Lower leg skin (tissue), 3 donors: Measurements from ENCODE around the gene SLC43A1.

ENCODE experiments used
- POLR2A ChIP-seq, 2 donors: fragments of 450-650 bp; IDR thresholded peaks; one replicate each; pipeline ENCODE4 v1.6.1; 2016 to 2017; ENCODE audit warnings: antibody characterized with exemption in 2 of 2, mild to moderate bottlenecking in 1 of 2, moderate library complexity in 1 of 2
- TF ChIP-seq, protein P1 (sequence below), 3 donors: fragments of 450-650 bp; IDR thresholded peaks; one replicate each; pipeline ENCODE4 v1.5.1; 2016; ENCODE audit warnings: antibody characterized with exemption in 3 of 3, mild to moderate bottlenecking in 3 of 3, moderate library complexity in 2 of 3

GRCh38 chr11:57477507-57478189 lies 37.9 kb downstream of the SLC43A1 start:
- TF ChIP-seq, protein P1, sequence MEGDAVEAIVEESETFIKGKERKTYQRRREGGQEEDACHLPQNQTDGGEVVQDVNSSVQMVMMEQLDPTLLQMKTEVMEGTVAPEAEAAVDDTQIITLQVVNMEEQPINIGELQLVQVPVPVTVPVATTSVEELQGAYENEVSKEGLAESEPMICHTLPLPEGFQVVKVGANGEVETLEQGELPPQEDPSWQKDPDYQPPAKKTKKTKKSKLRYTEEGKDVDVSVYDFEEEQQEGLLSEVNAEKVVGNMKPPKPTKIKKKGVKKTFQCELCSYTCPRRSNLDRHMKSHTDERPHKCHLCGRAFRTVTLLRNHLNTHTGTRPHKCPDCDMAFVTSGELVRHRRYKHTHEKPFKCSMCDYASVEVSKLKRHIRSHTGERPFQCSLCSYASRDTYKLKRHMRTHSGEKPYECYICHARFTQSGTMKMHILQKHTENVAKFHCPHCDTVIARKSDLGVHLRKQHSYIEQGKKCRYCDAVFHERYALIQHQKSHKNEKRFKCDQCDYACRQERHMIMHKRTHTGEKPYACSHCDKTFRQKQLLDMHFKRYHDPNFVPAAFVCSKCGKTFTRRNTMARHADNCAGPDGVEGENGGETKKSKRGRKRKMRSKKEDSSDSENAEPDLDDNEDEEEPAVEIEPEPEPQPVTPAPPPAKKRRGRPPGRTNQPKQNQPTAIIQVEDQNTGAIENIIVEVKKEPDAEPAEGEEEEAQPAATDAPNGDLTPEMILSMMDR (IDR thresholded peaks at IDR 0.05) = no peak
- TF ChIP-seq POLR2A (IDR thresholded peaks at IDR 0.05) = no peak
